VCaP (cell line): ENCODE data around the gene TENM3.

Experiments used
- H3K27ac ChIP-seq: fragments of 450-650 bp; 2 replicates; pipeline ENCODE4 v1.5.1; 2017
- TF ChIP-seq, protein P1 (sequence below): fragments of 450-650 bp; conservative IDR thresholded peaks from 2 replicates; pipeline ENCODE4 v1.5.1; 2017; ENCODE audit warnings: mild to moderate bottlenecking, moderate library complexity

TENM3 gene

DNA sequence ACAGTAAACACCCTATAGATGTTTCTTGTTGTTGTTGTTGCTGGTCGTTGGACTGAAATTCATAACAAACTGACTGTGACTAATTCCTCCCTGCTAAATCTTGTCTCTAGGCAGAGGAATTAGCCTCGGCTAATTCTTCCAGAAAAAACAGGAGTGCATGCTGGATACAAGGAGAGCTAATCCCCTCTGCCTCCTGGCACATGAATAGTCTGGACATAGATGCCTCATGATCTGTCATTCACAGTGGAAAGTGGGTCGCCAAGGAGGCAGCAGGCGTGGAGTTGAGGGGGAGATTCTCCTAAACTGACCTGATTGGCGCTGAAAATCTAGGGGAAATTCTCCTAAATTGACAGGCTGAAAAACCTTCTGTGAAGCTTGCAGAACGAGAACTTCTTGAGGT, 453.9 kb downstream of the TENM3 start:
- no peak overlapping the region for H3K27ac ChIP-seq
- TF ChIP-seq, protein P1, sequence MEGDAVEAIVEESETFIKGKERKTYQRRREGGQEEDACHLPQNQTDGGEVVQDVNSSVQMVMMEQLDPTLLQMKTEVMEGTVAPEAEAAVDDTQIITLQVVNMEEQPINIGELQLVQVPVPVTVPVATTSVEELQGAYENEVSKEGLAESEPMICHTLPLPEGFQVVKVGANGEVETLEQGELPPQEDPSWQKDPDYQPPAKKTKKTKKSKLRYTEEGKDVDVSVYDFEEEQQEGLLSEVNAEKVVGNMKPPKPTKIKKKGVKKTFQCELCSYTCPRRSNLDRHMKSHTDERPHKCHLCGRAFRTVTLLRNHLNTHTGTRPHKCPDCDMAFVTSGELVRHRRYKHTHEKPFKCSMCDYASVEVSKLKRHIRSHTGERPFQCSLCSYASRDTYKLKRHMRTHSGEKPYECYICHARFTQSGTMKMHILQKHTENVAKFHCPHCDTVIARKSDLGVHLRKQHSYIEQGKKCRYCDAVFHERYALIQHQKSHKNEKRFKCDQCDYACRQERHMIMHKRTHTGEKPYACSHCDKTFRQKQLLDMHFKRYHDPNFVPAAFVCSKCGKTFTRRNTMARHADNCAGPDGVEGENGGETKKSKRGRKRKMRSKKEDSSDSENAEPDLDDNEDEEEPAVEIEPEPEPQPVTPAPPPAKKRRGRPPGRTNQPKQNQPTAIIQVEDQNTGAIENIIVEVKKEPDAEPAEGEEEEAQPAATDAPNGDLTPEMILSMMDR: no peak

DNA sequence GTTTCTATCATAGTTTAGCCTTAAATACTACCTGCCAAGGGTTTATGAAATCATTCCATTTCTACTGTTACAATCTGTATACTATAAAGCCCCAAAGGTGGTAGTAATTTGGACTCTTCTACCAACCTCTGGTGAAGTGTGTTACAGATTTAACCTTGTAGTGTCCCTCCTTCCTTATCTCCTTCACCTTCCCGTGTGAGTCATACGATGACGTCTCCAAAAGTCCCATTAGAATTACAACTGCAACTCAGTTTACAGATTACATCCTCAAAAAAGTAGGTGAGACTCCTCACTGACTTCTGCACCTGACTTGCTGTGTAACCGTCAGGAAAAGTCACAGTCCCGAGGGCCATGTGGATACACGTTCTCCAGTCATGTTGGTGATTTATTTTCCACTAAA, 455.0 kb downstream of the TENM3 start:
- H3K27ac ChIP-seq: no peak overlapping the region
- TF ChIP-seq, protein P1: no peak

DNA sequence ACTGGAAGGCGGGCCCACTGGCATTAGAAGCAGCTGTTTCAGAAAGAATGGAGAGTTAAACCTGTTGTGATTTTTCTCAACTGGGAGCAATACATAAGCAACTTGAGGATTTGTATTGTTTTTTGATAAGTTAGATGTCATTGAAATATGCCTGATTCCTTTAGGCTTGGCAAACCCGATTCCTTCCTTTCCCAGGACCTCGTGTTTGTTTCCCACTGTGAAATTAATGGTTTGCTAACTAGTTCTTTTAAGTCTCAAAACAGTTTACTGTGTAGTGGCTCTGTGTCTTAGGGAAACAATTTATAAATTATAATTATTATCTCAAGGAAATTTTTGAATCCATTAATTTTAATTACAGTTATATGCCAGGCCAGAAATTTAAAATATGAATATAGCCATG, 456.0 kb downstream of the TENM3 start:
- no peak overlapping the region for H3K27ac ChIP-seq
- TF ChIP-seq, protein P1: no peak

DNA sequence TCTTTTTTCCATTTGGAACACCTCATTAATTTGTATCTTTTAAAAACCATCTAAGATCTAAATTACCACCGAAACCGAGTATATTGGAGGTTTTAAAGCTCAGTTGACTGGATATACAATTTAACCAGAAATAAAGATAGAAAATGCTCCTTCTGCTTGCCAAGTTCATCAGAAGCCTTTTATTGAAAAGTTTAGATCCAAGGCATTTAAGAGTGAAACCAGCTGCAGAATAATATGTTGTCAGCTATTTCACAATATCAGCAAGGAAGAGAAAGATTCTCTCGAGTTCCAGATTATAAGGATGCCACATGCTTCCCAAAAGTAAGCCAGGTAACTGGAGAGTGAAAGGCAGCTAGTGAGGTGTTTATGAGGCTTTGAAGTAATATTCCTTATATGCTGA, 456.6 kb downstream of the TENM3 start:
- TF ChIP-seq, protein P1: no peak
- no peak overlapping the region for H3K27ac ChIP-seq

DNA sequence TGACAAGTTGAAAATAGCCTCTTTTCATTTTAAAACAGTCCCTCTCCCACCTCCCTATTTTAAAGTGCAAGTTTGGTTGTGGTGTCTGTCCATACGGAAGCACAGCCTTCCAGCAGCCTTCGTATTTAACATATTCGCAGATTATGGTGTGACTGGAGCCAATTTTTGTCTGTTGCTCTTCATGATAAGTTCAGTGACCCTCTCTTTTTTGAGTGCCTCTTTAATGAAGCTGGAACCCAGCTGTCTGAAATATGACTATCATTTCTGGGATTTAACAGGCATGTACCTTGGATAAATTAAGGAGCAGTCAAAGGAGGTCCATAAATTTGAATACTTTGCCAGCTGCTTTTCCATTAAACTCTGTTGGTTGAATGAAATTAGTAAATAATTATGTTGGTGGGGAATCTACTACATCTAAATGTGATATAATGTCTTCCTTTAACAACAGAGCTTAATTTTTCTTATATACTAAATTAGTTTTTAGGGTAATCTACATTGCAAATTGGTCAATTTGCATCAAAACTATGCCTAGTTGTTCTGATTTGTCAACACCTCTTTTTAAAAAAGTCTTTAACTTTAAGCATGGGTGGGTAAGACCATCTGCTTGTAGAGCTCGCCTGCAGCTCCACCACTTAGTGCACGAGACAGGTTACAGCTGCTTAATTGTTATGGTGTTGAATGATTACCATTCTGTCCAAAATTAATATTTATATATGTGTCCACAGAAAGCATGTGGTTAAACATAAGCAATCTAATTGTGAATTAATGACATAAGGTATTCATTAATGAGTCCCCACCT, 457.4 kb downstream of the TENM3 start:
- no peak overlapping the region for H3K27ac ChIP-seq

DNA sequence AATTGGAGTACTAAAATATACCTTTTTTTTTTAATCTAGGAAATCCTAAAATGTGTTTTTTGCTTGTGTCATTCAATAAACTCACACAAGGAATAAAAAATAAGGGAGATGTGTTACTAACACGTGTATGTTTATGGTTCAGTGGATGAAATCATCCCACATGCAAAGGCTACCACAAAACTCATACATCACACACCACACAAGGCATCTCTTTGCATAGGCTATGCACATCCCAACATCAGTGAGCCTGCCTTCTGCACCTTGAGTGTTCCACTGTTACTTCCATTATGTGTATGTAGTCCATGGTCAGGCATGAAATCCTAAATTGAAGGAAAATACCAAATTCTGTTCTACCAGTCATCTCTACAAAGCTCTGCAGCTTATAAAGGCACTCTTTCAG, 460.9 kb downstream of the TENM3 start:
- no peak overlapping the region for H3K27ac ChIP-seq
- TF ChIP-seq, protein P1: no peak

More for the DNA sequence above, 457.4 kb downstream of the TENM3 start:
- TF ChIP-seq, protein P1: no peak

DNA sequence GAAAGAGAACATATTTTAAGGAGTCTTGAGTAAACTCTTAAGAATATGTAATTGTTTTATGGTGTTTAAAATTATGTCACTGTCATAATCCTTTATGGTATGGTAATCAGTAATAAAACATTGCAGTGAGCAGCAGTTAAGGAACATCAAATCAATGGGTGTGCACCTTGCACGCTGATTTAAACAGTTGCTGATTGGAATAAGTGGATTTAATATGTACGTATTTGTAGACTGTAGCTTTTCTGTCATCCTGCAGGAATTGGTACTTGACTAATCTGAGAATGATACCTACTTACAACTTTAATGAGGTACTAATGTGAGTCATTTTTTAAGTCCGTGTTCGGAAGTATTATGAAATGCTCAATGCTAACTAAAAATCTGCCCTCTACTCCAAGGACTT, 461.7 kb downstream of the TENM3 start:
- H3K27ac ChIP-seq: no peak overlapping the region
- TF ChIP-seq, protein P1: no peak
